RPMI7951 (cell line): ENCODE measurements around the gene SPSB2. TPM values are rescaled to one million over a fixed set of nuclear protein-coding genes. Genes with fewer than 3 reads are reported as not detected.
"Not testable (repeated sequence)": the region's sequence is repeated elsewhere in the genome, so short reads cannot be mapped to it uniquely, and the experiment has no call there.

ENCODE experiments used
- DNase-seq: peaks from one replicate; pipeline ENCODE4 v3.0.0-alpha.2; 2012; ENCODE audit warnings: low read depth
- total RNA-seq: library from RNA; depleted of rRNA; stranded (reverse); fragments of >200 nt; shearing (Covaris generic); gene quantifications from 2 replicates; pipeline ENCODE4 v1.2.3, GENCODE V29; 2014; rRNA removed

Gene SPSB2
- total RNA-seq = 3.5 and 4.2 TPM in 2 replicates

- DNase-seq = peak; percentile 90
These were observed at the start of gene SPSB2 for GRCh38 chr12:6873094-6874014. Gene SPSB2, minus strand, starts transcription at chr12:6873303. Its CDS starts 402 bp downstream, at chr12:6872901.

- no peak for DNase-seq
These were observed 49.2 kb upstream of the SPSB2 start for GRCh38 chr12:6921996-6922946.

DNA sequence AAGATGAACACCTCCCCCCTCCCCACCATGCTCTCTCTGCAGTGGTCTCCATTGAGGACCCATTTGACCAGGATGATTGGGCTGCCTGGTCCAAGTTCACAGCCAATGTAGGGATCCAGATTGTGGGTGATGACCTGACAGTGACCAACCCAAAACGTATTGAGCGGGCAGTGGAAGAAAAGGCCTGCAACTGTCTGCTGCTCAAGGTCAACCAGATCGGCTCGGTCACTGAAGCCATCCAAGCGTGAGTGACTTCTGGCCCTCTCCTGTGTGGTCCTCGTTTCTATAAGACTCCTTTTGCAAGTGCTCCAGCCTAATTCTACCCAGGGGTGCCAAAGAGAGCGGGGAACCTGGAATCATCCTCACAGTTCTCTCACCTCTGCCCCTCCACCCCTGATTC, 48.4 kb upstream of the SPSB2 start:
- DNase-seq = no peak

DNA sequence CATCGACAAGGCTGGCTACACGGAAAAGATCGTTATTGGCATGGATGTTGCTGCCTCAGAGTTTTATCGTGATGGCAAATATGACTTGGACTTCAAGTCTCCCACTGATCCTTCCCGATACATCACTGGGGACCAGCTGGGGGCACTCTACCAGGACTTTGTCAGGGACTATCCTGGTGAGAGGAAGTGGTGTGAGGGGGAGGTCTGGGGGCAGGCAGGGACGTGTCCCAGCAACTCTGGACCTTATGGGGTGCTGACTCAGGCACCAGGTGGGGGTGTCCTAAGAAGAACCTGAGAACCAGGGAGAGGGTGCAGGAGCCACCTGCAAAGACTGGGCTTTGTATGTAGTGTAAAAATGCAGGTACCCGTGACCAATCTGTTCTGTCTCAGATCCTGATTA, 46.5 kb upstream of the SPSB2 start:
- DNase-seq = no peak

- DNase-seq = no peak
These were observed 44.6 kb upstream of the SPSB2 start for GRCh38 chr12:6917491-6918231.

DNA sequence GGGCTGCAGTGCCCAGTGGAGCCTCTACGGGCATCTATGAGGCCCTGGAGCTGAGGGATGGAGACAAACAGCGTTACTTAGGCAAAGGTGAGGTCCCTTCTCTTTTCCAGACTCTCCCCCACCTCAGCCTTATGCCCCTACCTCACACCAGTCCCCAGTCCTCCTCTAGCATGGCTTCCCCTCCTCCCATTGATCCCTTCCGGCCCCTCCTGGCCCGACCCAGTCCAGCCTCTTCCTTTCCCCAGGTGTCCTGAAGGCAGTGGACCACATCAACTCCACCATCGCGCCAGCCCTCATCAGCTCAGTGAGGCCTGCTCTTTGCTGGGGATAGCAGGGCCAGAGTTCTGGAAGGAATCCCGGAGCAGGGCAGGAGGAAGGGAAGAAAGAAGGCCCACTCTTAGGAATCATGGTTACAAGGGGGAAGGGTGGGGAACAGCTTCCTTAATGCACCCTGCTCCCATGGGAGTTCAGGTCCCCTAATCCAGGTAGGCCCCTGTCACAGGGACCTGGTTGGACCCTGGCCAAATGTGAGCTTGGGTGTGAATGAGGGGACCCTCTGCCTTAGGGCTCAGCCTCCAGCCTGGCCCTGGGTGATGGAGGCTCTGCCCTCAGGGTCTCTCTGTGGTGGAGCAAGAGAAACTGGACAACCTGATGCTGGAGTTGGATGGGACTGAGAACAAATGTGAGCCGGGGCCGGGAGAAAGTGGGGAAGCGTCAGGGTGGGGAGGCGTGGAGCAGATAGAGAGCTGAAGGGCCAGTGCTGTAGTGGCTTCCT, 43.5 kb upstream of the SPSB2 start:
- no peak for DNase-seq

DNA sequence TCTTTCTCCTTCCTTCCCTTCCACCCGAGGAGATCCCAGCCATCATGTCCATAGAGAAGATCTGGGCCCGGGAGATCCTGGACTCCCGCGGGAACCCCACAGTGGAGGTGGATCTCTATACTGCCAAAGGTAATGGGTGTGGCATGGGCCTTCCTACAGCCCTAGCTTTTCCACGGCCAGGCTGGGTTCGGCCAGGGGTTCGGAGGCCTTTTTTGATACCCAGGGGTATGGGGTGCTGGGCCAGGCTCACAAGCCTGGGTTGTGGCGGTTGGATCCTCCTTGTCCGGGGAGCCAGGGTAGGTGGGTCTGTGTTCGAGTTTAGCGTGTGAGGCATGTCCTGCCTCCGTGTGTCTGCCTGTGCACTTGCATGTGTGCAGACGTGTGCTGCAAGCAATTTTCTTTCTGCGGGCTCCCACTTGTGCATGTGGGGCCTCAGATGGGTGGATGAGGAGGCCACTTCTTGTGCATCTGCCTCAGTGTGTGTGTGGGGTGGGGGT, 42.7 kb upstream of the SPSB2 start:
- DNase-seq = no peak

DNA sequence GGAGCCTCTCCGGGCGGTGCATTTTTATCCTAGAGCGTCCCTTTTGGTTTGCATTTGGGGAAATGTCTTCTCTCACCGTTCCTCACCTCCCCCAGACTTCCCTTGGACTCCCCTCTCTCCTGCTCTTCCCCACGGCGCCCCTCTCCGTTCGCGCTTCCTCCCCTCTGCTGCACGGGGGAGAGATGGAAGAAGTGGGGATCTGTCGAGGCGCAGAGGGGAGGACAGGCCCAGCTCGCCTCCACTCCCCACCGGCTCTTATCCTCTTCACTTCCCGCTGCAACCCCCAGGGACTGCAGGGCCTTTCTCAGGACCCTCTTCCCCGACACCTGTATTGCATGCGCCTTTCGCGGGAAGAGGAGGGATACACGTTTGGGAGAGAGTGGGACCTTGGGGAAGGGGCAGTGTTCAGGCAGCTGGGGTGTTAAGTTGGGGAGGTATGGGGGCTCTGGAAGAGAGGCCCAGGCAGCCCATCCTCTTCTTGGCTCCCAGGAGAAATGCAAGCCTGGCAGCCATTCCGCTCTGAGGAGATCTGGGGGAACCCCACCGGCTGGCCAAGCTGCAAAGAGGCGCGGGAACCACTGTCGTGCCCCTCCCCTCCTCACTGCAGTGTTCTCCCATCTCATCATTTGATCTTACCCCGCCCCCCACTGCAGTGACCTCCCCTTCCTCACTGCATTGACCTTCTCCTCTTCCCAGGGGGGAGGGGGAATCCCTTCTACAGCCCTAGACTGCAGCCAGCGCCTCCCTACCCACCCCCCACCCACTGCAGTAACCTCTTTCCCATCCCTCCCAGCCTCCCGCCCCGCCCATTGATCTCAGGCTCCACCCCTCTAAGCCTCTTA, 42.1 kb upstream of the SPSB2 start:
- peak; percentile 41 for DNase-seq

- DNase-seq = peak; percentile 72
These were observed 41.3 kb upstream of the SPSB2 start, which contains the start of gene ENO2 for GRCh38 chr12:6914246-6914946. Gene ENO2, plus strand, starts transcription at chr12:6914580. Its CDS starts 1,253 bp downstream, at chr12:6915833.

GRCh38 chr12:6912164-6912935, 39.2 kb upstream of the SPSB2 start:
- DNase-seq = no peak

DNA sequence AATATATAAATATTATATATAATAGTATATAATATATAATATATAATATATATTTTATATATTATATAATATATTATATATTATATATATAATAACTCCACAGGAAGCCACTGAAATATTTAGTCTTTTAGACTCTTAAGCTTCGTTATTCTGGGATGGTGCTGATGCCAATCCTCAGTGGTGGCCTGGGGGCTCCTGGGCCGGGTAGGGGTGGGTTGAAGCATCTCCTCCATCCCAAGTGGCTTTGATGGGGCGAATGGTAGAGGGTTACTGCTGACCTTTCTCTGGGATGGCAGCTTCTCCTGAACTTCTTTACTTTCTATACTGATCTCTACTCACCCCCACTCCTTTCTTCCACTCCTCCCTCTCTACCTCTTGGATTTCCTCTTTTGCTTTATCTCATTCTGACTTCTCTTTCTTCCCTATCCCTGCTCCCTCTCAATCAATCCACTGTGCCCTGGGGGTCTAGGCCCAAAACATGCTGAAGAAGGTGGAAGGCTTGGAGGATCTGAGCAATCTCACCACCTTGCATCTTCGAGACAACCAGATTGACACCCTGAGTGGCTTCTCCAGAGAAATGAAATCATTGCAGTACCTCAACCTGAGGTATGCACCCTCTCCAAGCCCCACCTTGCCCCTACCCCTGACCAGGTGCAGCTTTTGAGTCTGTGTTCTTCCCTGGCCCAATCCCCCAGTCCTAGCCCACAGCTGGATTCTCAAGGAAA, 36.5 kb upstream of the SPSB2 start:
- no peak for DNase-seq

- not testable (repeated sequence) for DNase-seq
These were observed 35.0 kb upstream of the SPSB2 start for GRCh38 chr12:6908141-6908540.

- DNase-seq = no peak
These were observed 32.4 kb upstream of the SPSB2 start for GRCh38 chr12:6905414-6906040.

- peak; percentile 92 for DNase-seq
These were observed 31.5 kb upstream of the SPSB2 start, which contains the start of gene LRRC23 for GRCh38 chr12:6904280-6905276. Gene LRRC23, plus strand, starts transcription at chr12:6904822. Its CDS starts 812 bp downstream, at chr12:6905634.

DNA sequence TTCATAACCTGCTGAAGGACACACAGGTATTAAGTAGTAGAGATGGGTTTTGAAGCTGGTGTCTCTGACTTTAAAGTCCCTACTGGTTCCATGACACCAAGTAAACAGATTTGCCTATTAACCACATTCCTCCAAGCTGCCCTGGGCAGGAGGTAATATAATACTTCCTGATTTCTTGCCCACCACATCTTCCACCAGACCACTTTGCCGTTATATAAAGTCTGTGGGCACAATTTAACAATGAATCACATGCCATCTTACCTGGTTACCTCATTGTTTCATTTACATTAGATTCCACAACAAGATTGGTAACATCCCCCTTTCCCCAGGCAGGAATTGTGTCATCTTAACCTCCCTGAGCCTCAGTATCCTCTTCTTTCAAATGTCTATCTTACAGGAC, 30.6 kb upstream of the SPSB2 start:
- no peak for DNase-seq

- no peak for DNase-seq
These were observed 29.3 kb upstream of the SPSB2 start for GRCh38 chr12:6902448-6902847.
